ENCODE results near the gene MARCHF10.

Gene MARCHF10

DNA sequence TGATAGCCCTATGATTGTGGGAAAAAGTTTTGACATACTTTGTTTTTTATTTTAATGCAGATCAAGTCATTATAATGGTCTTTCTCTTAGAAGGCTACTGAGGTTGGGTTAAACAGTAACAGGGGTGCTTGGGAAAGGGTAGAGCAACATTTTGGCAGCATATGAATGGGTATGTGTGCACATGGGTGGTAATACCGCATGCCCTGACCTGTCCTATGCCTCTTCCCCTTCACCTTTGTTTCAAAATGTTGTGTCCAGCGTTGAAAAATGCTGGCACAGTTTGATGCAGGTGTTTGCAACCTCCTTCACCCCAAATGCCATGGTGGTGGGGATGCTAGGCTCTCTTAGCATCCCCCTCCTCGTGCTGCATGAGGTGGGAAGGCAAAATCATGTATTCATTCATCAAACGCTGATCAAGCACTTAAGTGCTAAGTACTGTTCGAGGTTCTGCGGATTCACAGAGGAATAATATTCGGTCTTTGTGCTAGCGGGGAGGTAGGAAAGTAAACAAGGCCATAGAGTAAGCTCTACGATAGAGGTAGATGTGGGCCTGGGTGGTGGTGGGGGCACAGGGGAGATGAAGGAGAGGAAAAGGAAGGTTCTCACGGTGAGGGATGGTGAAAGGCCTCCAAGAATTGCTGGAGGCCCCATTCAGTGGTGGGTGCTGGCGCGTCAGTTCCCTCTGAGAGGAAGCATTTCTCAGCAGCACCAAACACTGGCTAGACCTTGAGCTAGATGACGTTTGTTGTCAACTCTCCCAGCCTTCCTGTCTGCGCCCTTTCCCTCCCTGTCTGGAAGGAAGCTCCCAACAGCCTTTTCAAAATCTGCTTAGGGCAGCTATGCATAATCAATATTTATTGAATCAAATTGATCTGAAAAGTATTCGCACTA lies 13.3 kb upstream of the MARCHF10 start:
- no peak for DNase-seq

DNA sequence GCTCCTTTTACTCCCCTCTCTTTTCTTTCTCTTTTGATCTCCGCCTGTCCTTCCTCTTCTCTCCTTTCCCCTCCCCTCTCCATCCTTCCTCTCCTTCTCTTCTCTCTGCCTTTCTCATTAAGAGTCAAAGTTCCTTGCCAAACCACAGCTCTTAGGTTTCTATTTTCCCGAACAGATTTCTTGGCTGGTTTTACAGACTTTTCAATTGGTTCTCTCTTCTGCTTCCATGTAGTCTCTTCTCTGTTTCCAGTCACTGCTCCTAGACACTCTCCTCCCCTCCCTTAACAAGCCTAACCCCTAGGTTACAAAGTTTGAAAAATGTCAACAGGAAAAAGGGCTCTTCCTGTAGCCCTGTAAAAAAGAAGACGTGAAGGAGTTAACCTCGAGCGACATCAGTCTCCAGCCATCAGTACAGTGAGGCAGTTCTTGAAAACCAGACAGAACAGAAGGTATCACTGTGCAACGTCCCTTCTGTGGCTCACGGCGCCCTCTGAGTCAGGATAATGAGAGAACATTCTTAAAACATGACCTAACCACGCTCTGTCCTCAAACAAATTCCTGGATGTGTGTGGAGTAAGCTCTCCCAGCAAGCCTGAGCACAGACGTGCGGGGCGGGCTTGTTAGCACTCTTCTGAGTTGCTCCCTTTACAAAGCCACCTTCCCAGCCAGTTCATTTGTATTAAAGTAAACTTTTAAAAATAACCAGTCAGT lies 11.6 kb upstream of the MARCHF10 start:
- no peak for DNase-seq

DNA sequence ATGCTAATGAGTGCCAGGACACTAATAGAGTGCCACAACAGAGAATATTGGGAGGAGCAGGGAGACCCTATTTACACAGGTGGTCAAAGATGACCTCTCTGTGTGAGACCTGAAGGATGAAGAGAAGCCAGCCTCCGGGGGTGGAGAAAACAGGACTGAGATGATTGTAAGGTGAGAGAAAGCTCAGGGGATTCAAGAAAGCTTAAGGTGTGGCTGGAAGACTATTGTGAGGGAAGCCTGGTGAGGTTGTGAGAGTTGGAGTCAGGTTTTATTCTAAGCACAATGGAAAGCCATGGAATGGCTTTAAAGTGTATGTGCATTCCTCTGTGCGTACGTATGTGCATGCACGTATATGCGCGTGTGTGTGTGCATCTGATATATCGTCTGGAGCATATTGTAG lies 10.4 kb upstream of the MARCHF10 start:
- no peak for DNase-seq

DNA sequence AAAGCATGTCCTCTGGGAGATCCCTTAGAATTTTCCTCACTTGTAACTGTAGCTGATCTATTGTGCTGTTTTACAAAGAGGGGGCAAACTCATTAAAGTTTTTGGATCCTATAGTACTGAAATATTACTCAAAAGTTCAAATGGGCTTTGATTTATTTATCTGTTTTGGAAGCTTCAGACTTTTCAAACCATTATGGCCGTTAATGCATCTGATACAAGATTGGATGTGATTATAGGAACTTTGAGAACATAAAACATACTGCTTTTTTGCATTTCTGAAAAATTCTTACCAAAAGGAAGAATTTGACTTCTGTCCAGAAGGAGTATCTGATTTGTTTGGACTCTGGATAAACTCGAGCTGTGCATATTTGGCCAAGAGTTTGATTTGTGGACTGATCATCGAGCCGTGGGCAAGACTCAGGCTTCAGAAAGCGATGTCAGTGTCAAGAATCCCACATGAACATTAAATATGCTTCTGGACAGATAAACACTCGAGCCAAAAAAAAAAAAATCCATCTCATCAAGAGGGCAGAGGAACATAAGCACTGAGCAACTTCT lies 8.2 kb upstream of the MARCHF10 start:
- DNase-seq = no peak

DNA sequence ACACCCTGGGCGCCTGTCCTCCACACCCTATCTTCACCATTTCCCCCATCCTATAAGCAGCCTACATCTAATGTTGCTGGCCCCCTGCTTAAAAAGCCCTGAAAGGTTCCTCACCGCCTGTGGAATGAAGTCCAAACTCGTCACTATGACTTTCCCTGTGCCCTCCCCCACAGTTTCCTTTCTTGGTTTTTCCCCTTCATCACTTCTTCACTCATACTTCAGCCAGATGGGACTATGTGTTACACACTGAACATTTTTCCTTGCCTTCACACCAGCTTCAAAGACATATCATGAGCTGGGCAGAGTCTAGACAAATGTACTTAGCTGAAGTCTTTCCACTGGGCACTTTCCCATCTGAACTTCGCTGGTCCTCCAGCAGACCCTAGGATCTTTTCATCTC lies 1.5 kb upstream of the MARCHF10 start:
- DNase-seq = no peak

DNA sequence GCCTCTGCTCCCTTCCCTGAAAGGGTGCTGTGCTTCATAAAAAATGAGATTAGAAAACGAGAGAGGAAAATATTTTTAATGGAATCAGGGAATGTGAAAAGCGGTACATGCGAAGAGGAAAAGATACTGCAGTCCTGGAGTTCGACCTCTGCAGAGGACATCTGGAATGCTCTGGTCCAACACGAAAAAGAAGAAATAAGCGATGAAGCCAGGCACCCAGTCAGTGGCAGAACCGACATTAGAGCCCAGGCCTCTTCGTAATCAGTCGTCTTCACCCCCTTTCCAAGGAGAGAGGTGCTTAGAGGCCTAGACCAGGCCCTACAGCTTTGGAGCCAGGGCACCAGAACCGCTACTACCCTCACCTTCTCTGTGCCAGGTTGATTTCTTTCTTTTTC lies 459 bp upstream of the MARCHF10 start:
- no peak for DNase-seq

DNA sequence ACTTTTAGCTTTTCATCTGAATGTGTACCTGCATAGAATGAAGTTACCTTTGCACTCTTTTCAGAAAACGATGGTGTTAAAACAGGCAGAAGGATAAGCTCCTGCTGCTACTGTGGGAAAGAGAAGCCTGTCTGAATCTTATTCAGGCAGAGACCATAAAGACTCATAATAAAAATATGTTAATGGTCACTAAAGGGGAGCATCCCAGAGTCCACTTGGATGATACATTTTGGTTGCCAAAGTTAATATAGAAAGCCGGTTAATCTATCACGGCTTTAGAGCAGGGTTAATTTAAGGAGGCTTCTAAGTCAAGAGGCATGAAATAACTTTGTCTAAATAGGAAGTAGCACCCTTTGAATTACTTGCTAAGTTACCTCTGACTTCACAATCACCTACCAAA lies 2.9 kb downstream of the MARCHF10 start:
- DNase-seq = no peak

DNA sequence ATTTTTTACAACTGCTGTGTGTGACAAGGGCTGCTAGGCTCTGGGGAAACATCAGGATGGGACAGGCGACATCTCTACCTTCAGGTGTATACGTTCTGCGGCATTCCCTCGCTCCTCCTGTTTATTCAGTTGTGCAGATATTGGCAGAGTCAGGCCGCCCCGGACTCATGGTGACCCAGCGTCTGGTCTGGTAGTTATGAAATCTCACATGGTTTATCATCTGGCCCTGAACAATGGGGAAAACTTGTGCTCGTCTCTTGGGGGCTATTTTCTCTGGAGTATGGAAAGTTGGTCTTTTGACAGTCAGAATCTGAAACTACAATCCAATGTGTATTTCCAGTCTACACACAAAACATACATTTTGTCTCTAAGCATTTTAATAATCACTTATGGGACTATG lies 3.3 kb downstream of the MARCHF10 start:
- no peak for DNase-seq

DNA sequence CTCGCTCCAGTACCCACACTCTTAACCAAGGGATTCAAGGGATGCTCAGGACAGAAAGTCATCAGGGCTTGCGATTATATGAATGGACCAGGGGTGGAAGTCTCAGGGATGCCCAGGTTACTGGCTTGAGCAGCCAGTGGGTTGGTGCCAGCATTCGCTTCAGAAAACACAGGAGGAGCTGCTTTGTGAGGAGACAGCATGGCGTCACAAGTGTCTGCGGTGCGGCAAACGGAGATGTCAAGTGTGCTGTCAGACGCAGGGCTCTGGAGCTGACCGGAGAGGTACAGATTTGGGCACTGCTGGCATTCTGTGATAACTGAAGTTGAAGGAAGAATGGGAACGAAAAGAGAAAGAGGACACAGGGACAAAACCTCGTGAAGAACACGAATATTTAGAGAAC lies 4.1 kb downstream of the MARCHF10 start:
- DNase-seq = no peak

DNA sequence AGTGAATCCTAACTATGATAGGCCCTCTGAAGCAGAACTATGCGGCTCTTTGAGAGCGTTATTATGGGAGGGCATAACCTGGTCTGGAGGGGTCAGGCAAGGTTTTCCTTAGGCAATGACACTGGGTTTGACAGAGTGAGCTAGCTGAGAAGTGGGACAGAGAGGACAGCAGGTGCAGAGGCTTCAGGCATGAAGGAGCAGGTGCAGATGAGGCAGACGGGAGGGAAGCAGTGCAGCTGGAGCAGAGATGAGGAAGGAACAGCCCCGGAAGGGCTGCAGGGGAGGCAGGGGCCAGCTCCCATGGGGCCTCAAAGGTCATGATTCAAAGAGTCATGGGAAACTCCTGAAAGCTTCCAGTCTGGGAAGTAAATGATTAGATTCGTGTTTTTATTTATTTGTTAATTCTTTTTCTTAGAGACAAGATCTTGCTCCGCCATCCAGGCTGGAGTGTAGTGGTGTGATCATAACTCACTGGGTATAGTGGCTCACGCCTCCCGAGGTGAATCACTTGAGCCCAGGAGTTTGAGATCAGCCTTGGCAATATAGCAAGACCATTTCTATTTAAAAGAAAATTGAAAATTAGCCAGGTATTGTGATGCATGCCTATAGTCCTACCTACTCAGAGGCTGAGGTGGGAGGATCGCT lies 5.4 kb downstream of the MARCHF10 start:
- no peak for DNase-seq

DNA sequence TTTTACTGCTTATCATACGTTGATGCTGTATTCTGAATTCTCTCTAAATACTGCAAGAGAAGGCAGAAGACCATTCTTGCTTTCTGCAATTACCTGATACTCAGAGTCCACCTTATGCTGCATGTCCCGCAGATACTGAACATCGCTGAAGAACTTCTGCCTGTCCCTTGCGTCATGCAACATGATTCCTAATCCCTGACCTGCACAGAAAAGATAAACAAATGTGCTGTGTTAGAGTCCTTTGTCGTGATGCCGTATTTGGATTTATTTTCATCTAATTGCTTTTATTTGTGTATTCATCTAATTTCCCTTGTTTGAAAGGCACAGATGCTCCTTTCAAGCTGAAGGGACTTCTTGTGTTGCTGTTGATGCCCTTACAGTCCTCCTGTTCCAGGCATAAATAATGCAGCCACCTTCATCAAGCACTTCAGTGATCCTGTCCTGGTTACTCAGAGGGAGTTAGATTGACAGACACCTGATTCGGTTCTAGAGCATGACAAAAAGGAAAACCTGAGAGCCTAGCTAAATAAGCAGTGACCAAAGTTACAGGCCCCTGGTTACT lies 6.5 kb downstream of the MARCHF10 start:
- DNase-seq = no peak

DNA sequence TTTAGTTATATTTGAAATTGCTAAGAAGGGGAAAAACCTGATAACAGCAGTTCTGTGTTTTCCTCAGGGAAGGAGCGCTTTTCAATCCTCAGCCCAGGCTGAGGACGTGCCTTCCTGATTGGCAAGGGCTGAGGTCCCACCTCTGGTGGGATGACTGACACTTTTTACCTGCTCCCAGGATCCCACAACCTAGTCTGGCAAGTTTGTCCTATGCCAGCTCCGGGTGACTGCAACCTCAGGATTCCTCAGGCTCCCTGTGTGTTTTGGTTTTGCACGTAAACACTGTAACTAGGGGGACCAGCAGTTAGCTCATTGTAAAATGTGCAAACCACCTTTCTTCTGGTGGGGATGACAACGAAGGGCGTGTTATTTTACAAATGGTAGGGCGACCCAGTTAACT lies 7.5 kb downstream of the MARCHF10 start:
- no peak for DNase-seq

DNA sequence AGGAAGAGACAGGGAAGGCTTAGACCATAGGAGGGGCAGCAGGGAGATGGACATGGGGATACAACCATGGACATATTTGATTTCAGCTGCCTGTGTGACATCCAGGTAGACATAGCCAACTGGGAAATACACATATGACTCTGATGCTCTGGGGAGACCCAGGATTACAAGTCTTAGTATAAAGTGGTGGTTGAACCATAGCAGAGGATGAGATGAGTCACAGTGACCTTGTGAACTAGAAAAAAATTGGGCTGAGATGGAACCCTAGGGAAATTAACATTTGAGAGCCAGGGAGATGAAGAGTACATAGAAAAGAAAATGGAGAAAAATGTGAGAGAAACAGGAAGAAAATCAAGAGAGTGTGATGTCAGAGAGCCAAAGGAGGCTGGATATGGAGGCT lies 10.2 kb downstream of the MARCHF10 start:
- no peak for DNase-seq

DNA sequence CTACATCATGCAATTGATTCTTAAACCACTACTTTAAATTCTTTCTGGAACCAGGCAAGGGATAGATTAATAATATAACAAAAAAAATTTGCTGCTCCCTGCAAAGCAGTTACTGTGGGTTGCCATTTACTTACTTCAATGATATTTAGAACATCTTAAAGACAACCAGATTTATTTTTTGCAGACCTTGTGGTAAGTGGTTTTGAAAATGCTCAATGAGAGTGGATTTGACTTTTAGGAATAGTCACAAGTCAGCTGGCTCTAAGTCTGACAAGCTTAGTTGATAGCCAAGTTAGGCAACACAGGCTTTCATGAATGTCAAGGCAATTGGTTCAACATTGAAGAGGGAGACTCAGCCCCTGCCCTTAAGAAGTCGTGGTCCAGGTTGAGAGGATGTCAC lies 11.8 kb downstream of the MARCHF10 start:
- no peak for DNase-seq

DNA sequence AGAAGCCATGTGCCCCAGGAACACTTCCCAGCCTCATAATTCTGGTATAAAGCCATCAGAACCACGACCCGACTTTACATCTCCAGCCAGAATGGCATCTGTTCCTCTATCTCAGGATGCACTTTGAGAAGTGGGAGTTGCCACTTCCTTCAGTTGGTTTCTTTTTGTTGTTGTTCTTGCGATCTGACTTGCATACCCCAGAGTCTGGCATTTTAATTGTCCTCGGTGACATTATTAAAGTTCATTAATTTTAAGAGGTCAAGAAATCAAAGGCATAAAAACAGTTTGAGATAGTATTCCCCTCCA lies 13.5 kb downstream of the MARCHF10 start:
- DNase-seq = no peak

DNA sequence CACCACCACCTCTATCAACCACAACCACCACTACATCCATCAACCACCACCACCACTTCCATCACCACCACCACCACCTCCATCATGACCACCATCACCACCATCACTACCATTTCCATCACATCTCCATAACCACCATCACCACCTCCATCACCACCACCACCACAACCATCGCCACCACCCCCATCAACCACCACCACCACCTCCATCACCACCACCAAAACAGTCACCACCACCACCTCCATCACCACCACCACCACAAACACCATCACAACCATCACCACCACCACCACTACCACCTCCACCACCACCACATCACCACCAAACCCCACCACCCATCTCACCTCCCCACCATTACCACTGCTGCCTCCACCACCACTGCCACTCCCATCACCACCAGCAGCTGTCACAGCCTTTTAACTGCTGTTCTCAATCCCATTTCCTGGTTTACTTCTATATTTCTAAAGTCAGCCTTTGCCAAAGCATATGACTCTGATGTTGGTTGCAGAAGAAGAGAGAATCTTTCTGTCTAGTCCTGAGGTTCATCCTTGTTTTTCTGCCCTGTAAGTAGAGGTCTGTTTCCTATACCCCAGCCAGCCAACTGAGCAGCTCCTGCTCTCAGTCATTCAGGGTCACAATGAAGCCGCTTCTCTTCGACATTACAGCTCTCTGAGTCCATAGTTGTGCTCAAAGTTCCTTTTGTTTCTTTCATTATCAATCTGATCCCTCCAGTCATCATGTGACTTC lies 14.0 kb downstream of the MARCHF10 start:
- no peak for DNase-seq

DNA sequence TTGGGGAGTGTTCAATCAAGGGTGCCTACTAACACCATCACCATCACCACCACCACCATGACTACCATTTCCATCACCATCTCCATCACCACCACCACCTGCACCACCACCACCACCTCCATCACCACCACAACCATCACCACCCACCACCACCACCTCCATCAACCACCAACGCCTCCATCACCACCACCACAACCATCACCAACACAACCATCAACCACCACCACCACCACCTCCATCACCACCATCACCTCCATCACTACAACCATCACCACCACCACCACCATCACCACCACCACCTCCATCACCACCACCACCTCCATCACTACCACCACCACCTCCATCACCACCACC lies 15.7 kb downstream of the MARCHF10 start:
- no peak for DNase-seq

DNA sequence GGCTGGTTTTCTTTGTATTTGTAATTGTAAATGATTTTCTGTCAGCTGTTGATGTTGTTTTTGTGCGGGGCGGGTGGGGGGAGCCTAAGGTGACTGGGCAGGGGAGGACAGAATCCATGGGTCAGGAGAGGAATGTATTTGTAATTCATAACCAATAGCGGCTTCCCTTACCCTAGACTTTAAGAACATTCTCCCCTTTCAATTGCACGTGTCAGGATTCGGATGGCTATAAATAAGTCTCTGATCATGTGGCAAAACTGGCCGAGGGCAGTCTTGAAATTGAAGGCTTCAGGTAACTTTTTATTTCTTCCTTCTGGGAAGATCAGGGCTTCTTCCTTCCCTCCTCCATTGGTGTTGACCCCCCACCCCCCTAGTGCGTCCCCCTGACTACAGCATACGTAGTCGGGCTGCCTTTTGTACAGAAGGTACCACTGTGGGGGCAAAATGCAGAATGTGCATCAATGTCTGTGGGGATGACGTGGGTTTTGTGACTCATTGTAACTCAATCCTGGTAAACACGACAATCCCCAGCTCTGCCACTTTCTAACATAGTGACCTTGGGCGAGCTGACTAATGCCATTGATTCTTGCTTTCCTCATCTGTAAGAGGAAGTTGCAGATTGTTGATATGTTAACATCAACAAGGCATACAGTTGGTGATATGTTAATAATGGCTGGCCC lies 16.2 kb downstream of the MARCHF10 start:
- no peak for DNase-seq

DNA sequence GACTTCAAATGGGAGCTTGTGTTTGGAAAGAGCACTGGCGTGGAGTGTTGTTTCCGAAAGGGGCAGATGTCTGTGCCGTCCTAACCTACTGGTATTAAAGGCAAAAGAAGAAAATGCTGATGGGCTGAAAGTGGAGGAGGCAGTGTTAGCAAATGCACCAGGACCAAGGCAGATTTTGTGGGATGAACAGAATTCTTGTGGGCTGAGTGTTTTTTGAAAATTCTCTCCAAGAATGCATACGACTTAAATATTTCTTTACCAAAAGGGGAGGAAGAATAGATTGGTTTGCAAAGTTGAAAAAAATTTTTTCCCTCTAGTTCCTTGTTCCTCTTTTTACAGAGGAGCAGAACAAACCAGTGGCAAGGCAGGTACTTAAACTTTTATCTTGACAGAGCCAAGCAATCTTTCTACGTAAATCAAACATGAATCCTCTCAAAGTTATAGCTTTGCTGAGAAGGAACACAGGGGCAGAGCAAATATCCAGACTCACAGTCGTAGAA lies 16.8 kb downstream of the MARCHF10 start:
- no peak for DNase-seq

DNA sequence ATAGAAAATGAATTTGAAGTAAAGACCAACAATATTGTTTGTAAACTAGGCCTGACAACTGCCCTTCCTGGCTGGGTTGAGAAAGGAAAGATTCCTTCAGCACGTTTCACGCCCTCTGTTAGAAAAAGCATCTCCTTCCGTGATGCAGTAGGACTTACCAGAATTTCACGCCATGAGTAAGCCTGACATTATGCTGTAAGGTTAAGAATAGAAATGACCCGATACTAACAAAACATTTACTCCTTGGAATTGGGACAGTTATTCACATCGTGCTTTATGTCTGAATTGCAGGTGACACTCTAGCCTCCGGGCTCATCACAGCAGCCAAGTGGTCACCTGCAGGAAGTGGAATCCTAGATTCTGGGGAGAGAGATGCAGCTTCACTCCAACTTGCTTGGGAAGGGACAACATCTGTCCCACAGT lies 17.5 kb downstream of the MARCHF10 start:
- no peak for DNase-seq

DNA sequence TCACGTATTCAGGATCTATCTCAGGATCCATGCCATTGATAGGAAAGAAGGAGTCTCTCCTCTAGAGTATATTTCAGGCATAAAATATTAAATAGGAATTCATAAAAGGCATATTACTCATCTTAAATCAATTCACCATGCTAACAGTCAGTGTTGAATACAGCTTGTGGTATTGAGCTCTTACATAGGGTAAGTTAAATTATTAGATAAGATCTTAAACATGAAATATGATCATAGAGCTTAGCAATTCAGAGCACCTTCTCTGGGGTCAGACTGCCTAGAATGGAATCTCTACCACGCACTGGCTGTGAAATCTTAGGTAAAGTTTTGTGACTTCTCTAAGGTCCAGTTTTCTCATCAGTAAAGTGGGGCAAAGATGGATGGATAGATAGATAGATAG lies 20.7 kb downstream of the MARCHF10 start:
- no peak for DNase-seq

DNA sequence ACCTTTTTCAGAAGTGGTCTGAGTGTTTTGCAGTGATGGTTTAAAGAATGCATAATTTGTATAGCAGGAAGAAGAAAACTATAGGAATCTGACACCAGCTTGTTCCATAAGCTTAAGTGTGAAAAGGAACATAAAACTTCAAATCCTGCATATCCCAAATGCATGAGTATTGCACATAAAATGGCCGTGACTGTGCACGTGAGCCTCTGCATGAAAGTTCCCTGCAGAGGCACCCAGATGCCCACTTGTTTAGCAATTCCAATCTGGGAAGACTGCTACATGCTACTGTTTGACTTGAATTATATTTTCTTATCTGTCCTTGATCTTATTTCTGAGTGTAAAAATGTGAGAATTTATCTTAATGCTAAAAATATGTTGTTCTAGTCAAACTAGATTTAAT lies 21.5 kb downstream of the MARCHF10 start:
- DNase-seq = no peak
